ENCODE data around the gene SCD.

The SCD gene

DNA sequence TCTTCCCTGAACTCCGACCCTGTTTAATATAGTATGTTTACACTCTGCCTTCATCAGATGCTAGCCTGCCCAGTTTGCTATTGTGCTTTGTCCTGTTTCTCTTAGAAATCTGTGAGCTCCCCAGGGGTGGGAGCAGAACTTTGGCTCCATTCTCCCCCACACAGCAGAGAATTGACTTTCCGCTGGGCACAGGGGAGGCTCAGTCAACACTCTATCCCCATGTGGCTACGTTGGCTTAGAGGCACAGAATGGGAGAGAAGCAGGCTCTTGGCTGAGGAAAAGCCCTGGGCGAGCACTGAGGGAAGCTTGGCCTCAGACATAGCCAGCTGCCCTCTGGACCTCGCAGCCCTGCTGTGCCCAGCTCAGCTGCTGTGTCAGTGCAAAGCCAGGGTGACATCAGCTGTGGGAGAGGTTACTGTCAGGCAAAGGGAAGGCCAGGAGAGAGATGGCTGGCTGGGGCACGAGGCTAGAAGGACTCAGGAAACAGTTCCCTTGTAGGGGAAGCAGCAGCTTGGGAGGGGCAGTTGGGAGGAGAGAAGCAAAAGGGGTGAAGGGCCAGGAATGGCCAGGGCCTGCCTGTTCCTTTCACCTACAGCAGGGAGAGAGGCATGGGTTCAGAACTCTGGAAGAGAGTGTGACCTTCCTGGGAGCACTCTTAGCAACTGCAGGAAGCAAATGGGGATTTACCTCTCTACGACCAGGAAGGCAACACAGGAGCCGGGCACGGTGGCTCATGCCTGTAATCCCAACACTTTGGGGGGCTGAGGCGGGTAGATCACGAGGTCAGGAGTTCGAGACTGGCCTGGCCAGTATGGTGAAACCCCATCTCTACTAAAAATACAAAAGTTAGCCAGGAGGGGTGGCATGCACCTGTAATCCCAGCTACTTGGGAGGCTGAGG is 5.8 kb upstream of the SCD start:
- no peak for FAIRE-seq

DNA sequence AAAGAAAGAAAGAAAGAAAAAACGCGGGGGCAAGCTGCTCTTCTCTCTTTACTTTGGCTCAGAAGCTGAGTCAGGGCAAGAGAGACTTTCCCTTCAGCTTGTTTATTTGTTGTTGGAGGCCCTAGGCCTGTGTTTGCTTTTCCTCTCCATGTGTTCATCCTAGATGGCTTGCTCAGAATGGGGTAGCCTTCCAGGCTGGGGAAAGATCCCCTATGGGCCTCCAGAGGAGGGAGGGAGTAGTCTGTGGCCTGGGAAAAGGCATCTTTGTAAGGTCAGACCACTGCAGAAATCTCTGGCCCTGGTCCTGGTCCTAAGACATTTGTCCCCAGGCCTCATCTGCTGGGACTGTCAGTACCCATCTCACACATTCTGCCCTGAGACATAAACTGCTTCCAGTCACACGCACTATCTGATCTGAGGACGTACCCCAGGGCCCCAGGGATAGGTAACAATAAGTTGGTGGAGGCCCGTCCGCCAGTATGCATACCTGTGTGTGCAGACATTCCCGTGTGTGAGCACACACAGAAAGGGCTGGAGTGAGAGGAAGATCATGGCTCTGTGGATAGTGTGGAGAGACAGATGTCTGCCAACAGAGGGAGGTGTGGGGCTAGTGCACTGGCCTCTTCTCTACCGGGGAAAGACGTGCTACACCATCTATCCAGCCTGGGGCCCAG is 4.9 kb upstream of the SCD start:
- no peak for FAIRE-seq

DNA sequence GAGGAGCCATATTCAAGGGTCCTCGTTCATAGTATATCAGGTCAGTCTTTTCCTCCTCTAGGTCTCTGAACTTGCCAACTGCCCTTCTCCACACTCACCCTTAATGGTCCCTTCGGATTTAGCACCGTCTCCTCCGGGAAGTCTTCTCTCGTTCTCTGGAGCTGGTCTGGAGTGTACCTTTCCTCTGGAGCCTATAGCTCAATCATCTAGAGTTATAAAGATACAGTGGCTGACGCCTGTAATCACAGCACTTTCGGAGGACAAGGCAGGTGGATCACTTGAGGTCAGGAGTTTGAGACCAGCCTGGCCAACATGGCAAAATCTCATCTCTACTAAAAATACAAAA is 4.4 kb upstream of the SCD start:
- FAIRE-seq, result no peak

DNA sequence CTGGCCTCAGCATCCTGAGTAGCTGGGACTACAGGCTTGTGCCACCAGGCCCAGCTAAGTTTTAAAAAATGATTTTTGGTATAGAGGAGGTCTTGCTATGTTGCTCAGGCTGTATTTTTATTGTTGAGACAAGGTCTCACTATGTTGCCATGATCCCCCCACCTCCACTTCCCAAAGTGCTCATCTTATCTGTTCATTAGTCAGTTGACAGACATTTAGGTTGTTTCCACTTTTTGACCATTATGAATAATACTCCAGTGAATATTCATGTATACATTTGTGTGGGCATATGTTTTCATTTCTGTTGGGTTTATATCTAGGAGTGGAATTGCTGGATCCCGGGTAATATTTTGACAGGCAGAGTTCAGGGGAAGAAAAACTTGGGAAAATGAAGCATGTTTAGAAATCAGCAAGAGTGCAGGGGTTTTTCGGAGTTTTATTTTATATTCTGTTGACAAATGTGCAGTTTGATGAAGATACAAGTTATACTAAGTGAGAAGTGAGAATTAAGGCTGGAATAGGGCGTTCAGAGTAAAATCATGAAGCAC is 2.7 kb upstream of the SCD start:
- no peak for FAIRE-seq

DNA sequence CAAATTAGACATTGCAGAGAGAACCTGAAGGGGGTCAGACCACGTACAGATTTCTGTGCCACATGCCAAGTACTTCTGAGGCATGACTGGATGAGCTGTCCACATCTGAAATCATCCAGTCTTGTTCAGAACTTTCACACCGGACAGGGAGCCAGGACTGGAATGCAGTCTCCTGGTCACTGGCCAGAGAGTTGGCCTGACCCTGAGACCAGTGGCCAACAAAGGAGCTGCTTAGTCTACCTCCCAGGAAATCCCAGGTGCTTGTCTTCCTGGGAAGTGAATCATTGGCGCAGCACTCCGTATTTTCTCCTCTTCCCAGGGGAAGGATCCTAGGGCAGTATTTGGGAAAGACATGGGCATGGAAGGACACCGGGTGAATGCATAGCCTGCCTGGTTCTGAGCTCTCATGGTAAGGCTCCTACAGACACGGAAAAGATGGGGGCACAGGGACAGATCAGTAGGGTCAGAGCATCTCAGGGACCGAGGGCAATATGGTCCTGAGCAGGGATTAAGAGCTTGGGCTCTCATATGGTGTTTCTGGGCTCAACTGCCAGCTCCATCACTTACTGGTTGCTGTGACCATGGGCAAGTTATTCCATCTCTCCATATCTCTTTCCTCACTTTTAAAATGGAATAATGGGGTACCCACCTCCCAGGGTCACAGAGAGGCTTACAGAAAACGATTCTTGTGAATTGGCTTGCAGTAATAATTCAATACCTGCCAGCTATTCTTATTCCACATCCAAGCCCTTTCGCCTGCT is 1.3 kb upstream of the SCD start:
- no peak for FAIRE-seq

DNA sequence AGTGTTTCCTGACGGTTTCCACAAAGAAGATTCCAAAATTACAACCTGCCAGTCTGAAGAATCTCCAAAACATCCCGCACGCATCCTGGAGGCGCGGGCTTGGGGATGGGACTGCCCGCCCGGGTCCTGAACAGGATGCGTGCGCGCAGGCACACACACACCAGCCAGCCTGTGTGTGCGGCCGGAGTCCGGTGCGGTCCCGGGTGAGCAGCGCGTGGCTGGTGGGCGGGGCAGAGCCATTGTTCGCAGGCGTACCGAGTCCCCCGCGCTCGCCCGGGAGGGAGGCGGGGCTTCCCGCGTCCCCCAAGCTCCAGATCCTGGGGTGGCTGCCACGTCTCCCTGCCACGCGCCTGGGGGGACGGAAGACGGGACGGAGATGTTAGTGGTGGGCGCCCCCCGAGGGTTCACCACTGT is 675 bp upstream of the SCD start:
- no peak for FAIRE-seq

DNA sequence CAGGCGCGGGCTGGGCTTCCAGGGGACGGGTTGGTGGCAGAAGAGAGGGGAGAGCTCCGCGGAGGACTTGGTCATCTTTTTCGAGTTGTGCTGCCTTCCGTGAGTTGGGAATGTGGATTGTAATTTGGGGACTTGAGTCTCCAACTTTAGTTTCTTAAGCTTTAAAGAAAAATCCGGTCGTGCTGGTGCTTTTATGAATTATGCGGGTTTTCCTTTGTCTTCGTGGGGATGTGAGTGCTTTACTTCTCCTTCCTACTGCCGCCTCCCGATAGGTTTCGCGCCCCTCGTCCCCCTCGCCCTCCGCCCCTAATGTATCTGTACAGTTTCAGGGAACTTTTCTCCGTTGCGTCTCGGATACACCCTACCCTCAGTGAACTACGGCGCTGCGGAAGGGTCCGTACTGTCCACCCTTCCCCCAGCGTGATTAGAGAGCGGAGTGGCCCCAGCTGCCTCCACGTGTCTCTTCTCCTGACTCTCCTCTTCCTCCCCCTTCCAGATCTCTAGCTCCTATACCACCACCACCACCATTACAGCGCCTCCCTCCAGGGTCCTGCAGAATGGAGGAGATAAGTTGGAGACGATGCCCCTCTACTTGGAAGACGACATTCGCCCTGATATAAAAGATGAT is 649 bp downstream of the SCD start:
- FAIRE-seq, result no peak

DNA sequence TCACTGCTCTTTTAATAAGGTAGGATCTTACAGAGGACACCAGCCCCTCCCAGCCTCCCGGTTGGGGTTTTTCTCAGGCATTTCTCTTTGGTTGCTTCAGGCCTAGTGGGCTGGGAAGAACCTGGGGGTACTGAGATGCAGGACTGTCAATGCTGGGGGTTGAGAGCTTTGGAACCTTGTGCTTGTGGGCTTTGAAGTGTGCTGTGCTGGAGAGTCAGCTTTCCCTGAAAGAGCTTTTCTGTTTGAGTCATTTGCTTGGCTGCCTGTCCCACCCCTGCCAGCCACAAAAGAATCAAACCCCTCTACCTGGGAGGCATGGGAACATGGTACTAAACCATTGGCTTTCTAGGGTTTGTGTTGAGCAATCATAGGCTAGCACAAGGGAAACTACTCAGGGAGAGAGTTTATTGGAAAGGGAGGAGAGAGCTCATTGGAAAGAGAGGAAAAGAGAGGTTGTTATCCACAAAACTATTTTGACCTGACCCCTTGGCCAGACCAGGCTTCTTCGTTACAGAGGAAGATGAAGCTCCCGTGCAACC is 1.4 kb downstream of the SCD start:
- FAIRE-seq, result no peak

DNA sequence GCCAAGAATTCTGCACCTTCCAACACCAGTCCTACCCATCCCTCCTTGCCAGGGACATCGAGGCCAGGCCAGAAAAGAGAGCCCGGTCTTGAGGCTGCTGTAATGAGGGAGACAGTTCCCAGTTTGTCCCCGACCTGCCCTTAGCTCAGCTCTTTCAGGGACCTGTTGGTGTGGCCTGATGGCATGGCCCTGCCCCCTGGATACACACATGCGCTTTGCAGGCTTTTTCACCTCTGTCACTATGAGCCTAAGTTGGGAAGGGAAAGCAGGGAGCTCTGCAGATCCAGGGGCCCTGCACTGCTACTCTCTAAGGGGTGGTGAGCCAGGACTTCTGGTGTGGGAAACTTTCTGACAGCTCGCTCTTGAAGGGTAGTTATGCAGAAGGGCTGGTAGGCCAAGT is 2.1 kb downstream of the SCD start:
- FAIRE-seq, result no peak

DNA sequence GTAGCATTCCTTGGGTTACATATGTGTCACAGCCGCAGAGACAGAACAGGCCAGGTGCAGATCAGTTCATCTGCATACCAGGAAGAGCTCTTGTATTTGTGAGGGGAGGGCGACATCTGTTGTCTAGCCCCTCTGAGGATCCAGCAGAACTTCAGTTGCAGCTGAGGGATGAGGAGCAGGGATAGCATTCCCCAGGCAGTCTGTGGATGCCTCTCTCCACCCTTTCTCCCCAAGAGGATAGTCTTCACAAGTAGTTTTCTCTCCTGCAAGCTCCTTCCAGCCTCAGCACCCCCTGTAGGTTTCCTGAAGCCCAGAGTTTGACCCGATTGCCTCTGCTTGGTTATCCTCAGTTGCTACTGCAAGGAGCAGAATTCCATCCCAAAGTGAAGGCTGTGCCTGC is 2.6 kb downstream of the SCD start:
- no peak for FAIRE-seq

DNA sequence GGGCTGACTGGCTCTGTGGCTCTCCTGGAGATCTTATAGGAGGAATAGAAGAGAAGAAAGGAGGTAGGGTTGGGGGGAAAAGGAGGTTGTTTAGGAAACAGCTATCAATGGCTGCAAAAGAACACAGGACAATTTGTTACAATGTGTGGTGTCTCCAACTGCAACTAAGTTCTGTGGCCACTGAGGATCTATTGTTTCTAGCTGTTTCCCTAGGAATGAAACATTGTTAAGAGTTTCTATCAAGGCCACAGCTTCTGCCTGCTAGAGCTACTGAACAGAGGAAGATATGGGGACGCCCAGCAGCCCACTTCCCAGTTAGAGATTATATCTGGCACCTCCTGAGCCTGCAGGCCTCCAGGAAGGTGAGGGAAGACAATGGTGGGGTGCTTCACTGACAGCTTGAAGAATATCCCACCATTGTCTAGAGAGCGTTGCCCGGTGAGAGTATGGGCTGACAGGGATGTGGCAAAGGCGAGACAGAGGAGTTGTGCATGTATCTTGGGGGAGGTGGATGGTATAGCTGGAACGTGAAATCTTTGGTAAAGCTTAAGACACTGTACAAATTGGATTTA is 4.0 kb downstream of the SCD start:
- no peak for FAIRE-seq

DNA sequence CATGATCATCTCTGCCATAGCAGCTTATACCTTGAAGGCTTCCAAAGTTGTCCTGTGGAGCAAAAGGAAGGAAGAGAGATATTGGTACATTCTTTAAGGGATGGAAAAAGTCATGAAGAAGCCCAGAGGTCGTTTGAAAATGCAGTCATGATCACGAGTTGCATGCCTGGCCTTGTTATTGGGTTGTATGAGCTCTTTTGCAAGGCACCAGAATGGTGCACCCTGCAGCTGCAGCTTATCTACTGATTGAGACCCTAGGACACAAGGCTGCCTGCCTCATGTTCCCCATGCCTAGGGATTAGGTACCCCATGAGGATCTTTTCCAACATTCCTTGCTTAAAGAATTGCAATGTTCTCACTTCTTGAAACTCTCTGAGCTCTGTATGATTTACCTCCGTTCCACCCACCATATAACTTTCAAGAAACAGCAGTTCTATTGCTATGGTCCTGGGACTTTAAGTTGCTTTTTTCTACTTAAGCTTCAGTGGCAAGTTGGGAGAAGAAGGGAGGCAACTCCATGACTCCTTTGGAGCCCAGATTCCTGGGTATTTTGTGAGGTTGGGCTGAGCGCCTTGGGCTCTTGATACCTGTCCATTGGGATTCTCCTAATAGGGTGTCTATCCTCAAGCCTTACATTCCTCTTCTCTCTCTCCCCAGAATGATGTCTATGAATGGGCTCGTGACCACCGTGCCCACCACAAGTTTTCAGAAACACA is 6.9 kb downstream of the SCD start:
- no peak for FAIRE-seq

DNA sequence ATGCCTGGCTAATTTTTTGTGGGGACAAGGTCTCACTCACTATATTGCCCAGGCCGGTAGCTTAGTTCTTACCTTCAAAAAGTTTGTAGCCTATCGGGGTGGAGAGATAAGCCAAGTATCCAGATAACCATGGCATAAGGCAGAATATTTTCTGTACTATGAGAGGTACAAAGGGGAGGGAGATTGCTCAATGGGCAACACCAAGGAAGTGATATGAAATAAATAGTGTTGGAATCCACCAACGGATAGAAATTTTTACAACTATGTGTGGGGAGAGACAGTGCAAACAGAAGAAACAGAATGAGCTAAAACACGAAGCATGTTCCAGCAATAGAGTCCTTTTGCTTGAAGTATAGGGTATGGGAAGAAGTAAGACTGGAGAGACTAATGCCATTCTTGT is 8.1 kb downstream of the SCD start:
- no peak for FAIRE-seq

DNA sequence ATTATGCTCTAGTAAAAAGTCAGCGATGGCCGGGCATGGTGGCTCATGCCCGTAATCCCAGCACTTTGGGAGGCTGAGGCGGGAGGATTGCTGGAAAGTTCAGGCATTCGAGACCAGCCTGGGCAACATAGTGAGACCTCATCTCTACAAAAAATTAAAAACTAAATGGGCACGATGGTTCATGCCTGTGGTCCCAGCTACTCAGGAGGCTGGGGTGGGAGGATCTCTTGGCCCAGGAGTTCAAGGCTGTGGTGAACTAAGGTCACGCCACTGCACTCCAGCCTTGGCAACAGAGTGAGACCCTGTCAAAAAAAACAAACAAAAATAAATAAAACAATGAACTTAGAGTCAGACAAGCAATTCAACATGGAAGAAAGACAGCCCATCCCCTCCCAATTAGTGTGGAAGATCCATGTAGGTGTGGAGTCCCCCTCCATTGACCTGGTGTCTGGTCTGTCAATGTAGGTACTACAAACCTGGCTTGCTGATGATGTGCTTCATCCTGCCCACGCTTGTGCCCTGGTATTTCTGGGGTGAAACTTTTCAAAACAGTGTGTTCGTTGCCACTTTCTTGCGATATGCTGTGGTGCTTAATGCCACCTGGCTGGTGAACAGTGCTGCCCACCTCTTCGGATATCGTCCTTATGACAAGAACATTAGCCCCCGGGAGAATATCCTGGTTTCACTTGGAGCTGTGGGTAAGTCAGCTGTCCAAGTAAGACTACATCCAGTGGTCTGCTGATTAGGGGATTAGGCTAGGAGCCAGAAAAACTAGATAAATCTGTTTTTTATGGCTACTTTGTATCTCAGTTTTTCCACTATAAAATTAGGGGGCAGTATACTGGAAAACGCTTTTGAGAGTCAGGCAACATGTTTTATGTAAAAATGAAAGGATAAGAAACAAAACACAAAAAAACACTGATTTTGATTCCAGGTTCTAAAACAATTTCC is 9.3 kb downstream of the SCD start:
- FAIRE-seq, result no peak

DNA sequence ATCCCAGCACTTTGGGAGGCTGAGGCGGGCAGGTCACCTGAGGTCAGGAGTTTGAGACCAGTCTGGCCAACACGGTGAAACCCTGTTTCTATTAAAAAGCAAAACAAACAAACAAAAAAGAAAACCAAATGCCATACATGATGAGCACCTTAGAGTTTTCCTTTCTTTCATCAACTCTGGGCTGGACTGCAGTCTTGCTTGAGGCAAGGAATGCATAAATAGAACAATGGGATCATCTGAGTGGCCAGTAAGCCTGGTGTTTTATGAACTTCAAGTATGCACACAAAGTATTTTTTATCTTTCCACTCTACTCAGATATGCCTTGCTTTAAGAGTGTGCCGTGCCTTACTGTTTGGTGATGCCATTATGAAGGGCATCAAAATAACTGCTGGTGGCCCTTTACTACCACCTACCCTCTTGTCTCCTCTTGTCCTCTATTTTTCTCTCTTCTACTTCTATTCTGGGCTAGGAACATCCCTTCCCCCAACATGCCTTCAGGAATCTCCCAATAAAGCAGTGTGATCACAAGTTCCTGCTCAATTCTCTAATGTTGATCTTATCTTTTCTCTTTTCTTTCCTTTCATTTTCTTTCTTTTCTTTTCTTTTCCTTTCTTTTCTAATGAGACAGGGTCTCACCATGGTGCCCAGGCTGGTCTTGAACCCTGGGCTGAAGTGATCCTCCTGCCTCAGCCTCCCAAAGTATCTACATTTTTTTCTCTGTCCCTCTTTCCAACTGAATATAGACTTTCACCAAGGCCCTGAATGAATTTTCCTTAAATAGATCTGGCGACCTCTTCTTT is 10.2 kb downstream of the SCD start:
- FAIRE-seq, result no peak

DNA sequence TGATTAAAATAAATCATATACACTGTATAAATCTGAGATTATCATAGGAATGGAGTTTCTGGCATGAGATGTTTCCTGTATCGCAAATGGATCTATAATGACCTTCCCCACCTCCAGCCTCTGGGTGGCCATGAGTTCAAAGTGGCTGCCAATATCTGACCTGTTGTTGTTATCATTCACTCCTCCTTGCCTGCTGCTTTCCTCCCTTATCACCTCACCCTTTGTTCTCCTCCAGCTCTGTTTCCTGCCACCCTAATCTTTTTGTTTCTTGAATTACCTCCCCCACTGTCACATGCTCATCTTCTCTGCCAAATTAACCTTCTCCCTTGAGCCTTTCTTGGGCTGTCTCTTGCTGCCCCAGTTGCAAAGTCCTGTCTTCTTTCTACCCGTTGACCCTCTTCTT is 12.0 kb downstream of the SCD start:
- FAIRE-seq, result no peak

DNA sequence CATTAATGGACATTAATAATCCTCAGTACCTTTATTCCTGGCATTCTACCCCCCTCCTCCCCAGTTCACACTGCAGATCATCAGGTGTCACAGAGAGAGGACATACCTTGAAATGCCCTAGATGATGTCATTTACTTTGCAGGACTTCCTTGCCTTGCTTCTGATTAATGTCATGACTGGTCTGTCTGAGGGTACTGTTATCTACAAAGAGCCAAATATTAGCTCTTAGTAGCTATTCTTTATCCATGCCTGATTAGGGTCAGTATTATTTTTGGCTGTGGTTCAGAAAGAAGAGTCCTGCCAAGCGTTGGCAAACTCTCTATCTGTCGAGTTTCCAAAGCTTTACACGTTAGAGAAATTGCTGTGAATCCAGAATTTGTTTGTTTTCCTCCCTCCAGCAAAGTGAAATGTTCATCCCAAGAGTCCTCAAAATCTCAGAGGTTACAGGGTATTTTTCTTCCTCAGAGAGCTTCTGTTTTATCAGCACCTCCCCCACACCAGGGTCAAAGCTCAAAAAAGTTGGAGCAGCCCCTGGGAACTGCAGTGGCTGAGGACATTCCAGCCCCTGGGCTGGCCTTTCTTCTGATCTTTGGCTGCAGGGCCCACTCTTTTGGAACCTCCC is 12.6 kb downstream of the SCD start:
- no peak for FAIRE-seq

DNA sequence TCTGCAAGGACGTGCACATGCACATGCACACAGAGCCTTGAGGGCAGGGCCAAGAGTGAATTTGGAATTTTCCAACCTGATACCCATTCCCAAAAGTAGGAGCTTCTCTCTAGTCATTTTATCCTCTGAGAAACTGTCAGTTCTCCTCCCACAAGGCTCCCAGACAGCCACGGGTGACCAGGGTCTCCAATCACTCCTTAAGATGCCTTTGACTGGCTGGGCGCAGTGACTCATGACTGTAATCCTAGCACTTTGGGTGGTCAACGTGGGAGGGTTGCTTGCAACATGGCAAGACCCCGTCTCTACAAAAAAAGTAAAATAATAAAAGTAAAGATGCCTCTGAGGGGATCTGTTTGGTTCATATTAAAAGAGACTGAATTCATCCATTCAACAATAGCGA is 13.2 kb downstream of the SCD start:
- FAIRE-seq, result no peak

All from TTC549 (cell line).